ENCODE data around the gene USP36.

- TF ChIP-seq CTCF (IDR thresholded peaks at IDR 0.05) (no peak), ZFX (IDR thresholded peaks at IDR 0.05; ENCODE audit: borderline replicate concordance) (no peak)
Measured at GRCh38 chr17:78886954-78887353, 46.3 kb upstream of the USP36 start.

Data from 22Rv1 (cell line).